Heart left ventricle (tissue), 13 donors: ENCODE results near the gene ACTN2.
A peak's percentile ranks its signal among the peaks of the same experiment; 100 is the strongest.

Experiments
- CTCF ChIP-seq, 12 donors: fragments of 200-600 bp; sonication (generic) in 4 of 12; IDR thresholded peaks; one replicate each; pipeline versions ENCODE4 v1.5.0 to v1.8.0; 2018 to 2022; ENCODE audit warnings: antibody characterized with exemption in 12 of 12, mild to moderate bottlenecking in 5 of 12
- POLR2A ChIP-seq, 2 donors: fragments of 450-650 bp; IDR thresholded peaks; one replicate each; pipeline ENCODE4 v1.6.1; 2017; ENCODE audit warnings: antibody characterized with exemption in 2 of 2, mild to moderate bottlenecking in 2 of 2, moderate library complexity in 2 of 2
- donor health status: ischemic (EF 13 %, LVEDD 7.1; RV severe dilation, severe dysfunction).
- donor health status: DM: no; HTN: yes; CAD: no.
- donor health status: DM: no; HTN: no; CAD: no.
- donor health status: ischemic (EF 25% LVEDD 6.9; RV normal size, moderate dysfunction).
- donor health status: ischemic (EF 25% LVEDD 5.7; RV mildly dilated, moderate dysfunction).
- donor health status: ischemic (EF 35%, LVEDD 5.7; RV mildly dilated, moderate dysfunction).
- donor health status: nonischemic (EF 11% LVEDD 7.7; RV severe dilation, severe dysfunction).
- donor health status: DM: yes; HTN: yes; CAD: no.
- donor health status: PGD.
- donor health status: ischemic (EF 29% LVEDD 5.4; RV normal size, mild dysfunction).
- donor health status: nonischemic (EF 23%, LVEDD 6.1; RV moderate dilation, normal function).

- TF ChIP-seq CTCF (IDR thresholded peaks at IDR 0.05) (no peak), POLR2A (IDR thresholded peaks at IDR 0.05) (peak; percentile 31 to 43)
Observed at GRCh38 chr1:236688705-236689104, 2.4 kb downstream of the ACTN2 start.
